COLO668 (cell line): Measurements from ENCODE around the gene UBE2D2.
"Not testable (repeated sequence)": the region's sequence is repeated elsewhere in the genome, so short reads cannot be mapped to it uniquely, and the experiment has no call there.

Source experiments
- DNase-seq: peaks from one replicate; lab custom pipeline; 2025; ENCODE audit not compliant: unreplicated experiment; lab: John Stamatoyannopoulos, UW

Gene UBE2D2

DNA sequence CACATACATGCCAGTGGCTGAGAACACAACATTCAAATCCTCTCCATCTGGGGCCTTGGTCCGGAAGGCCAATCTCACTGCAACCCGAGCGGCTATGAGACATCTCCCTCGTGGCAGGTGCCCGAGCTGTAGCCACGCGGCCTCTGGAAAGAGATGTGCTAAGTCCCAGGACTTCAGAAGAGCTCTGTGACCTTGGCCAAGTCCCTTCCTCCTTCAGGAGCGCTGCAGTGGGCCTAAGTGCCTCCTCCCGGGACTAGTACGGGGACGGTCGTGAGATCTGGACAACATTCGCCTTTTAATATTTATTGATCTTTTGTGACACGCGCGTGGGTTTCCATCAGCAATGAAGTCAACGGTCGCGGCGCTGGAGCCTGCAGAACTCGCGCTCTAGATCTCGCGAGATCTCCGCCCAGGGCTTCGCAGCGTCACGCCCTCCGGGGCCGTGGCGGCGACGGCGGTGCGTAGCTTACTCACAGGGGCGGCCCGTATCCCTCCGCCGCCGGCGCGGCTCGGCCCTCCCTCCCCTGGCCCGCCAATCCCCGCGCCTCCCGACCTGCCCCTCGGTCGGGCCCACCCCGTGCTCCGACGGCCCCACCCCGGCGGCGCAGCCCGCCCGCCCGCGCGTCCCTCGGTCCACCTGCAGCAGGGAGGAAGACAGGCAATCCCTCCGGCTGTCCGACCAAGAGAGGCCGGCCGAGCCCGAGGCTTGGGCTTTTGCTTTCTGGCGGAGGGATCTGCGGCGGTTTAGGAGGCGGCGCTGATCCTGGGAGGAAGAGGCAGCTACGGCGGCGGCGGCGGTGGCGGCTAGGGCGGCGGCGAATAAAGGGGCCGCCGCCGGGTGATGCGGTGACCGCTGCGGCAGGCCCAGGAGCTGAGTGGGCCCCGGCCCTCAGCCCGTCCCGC lies at the start of gene UBE2D2:
TSS of gene UBE2D2 (plus strand) at position 588 of the 903 bp plus-strand sequence. CDS start 453 bp downstream, outside the sequence.
- peak; percentile 97 for DNase-seq

DNA sequence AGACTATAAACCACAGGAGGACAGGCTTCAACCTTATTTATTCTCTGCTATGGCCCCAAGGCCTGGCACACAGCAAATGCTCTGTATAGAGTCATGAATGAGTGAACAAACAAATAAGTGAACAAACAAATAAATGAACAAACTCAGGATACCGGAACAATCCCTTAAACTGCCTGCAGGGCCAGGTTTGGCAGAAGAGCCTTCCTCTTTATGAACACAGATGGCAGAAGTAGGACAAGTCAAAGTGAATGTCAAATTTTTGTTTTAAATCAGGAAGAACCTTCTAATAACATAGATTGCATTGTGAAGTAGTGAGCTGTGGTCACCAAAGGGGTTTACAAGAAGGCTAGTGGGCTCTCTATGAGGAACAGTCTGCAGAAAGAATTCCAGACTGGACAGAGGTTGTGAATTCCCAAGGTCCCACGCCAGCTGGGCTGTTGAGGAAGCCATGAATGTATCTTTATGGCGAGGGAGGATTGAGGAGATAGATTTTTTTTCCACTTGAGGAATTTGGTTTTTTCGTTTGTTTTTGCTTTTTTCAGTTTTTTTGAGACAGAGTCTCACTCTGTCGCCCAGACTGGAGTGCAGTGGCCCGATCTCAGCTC lies 48.3 kb upstream of the UBE2D2 start:
- no peak for DNase-seq

DNA sequence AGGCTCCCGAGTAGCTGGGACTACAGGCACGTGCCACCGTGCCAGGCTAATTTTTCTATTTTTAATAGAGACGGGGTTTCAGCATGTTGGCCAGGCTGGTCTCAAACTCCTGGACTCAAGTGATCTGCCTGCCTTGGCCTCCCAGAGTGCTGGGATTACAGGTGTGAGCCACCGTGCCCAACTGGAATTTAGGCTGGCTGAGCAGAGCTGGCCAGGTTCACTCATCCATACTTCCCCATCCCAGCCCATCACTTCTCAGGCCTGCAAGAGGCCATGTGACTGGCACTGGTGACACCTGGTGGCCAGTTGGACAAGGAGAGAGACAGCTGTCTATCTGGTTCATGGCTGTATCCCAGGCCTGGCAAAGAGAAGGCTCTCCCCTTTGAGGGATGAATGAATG lies 47.7 kb upstream of the UBE2D2 start:
- peak; percentile 61 for DNase-seq

DNA sequence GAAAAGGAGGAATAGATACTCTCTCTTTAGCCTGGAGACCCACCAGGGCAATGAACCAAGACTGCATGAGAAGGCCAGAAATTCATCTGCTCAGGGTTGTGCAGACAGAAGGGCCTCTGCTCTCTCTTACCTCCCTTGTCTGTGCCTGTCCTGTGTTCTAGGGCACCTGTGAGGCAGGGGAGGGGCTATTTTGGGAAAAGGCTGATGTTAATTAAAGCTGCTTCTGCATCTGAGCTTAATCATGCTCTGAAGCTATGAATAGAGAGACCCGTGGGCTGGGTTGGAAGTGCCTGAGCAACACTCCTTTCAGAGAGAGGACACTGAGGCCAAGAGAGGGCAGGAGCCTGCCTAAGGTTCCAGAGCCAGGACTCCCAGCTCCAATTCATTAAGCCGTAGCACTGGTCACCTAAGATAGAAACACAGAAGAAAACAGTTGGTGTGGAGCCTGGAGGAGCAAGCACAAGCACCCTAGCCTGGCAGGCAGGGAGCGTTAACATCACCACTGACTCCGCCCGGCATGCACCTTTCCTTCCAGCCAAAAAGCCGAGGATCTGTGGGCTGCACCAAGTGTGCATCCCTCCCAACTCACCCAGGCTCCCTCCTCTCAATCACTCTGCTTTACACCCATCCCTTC lies 47.2 kb upstream of the UBE2D2 start:
- DNase-seq = no peak

DNA sequence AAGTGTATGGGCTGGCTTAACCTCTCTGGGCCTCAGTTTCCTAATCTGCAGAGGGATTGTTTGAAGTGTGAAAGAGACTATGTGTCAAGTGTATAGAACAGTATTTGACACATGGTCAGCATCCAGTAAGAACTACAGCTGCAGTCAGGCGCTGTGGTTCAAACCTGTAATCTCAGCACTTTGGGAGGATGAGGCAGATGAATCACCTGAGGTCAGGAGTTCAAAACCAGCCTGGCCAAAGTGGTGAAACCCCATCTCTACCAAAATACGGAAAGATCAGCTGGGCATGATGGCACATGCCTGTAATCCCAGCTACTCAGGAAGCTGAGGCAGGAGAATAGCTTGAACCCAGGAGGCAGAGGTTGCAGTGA lies 46.7 kb upstream of the UBE2D2 start:
- no peak for DNase-seq

DNA sequence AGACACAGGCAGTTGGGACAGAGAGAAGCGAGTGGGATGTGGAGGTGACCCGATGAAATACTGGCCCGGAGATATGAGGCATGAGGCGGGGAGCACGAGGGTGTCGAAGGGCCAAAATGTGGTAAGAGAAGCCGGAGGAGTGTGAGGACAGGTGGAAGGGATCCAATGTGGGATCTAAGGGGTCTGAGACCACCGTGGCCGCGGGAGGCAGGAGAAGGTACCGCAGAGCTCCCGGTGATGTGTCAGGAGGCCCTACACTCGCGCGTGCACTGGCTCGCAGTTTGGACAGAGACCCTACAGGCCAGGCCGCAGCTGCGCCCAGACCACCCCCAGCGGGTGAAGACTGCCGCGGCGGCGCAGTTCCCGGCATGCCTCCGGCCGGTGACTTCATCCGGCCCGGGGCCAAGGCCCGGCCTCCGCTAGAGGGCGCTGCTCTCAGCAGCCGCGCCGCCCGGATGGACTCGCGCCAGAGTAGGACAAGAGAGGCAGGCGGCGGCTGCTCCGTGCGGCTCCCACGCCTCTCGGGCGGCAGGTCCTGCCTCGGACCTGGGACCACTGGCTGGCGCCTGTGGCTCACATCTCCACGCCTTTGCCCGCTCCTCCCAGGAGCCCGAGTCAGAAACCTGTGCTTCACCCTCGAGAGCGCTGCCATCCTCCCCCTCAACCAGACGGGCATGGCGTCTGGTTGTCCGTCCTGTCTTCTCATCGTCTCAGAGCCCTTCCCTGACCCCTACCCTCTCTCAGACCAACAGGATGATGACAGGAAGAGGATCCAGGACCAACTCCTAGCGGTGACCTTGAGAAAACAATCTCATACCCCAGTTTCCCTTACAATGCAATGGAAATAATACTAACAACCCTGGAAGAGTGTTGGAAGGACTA lies 43.2 kb upstream of the UBE2D2 start:
- peak; percentile 86 for DNase-seq

DNA sequence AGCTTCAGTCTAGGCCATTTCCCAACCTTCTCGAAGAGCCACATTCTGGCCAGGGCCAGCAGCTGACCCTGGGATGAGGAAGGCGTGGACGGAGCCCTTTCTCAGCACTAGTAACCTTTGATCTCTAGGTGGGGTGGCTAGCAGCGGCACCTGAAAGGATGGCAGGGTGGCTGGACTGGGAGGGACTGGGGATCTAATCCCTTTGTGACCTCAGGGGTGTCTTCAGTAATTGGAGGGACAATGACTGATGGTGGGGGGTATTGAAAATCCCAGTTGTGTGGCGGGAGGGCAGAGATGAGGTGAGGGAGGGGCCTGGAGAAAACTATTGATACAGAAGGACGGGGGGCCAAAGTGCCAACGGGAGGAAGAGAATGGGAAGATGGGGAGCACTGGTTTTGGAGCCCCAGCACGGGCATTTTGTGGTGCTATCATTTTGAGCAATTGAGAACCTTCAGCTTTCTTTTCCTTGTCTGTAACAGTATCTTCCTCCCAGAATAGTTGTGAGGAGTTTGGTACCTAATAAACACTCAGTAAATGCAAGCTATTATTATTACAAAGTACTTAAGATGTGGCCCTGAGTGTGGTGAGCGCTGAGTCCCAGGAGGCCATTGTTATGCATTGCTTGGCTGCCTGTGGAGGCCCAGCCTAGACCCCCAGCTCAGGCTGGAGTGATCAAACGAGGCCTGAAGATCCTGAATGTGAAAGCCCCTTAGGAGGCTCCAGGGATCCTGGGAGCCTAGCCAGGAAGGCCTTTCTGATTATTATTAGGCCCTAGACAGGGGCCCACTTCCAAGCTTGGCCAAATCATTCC lies 37.3 kb upstream of the UBE2D2 start:
- no peak for DNase-seq

DNA sequence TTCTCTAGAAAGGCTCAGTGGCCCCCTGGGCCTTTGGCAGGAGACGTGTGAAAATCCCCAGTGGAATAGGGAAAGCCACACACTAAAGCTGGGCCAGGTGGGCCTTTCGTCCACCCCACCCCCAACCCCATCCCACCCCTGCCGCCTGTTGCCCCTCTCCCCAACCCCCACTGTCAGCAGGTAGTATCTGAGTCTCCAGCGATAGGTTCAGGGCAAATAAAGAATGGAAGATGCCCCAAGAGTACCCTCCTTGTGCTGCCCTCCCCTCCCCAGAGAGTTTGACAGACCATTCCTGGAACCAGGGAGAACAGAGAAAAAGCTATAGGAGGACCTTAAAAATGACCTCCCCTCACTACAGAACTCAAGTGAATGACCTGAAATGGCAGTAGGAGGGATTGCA lies 36.7 kb upstream of the UBE2D2 start:
- no peak for DNase-seq

DNA sequence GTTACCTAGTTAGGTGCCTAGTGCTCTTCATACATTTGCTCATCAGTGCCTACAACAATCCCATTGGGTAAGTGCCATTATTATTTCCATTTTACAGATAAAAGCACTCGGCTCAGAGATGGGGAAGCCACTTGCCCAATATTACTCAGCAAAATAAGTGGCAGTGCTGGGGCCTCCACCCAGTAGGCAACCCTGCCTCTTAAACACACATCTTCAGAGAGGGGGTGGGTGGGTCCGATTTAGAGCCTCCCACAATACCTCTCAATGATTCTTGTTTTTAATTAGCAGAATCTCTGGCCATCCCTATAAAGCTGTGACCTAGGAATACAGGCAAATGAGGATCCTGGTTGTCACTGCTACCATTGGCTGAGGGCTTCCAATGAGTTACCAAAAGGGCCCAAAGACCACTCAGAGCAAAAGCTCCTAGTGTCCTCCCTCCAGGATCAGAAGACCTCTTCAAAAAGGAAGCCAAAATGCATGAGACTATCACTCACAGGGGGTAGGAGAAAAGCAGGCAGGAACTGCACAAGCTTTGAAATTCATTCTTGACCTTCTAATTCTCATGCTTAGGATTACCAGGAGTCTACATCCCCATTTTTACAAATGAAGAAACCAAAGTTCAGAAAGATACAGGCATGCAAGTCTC lies 36.1 kb upstream of the UBE2D2 start:
- no peak for DNase-seq

DNA sequence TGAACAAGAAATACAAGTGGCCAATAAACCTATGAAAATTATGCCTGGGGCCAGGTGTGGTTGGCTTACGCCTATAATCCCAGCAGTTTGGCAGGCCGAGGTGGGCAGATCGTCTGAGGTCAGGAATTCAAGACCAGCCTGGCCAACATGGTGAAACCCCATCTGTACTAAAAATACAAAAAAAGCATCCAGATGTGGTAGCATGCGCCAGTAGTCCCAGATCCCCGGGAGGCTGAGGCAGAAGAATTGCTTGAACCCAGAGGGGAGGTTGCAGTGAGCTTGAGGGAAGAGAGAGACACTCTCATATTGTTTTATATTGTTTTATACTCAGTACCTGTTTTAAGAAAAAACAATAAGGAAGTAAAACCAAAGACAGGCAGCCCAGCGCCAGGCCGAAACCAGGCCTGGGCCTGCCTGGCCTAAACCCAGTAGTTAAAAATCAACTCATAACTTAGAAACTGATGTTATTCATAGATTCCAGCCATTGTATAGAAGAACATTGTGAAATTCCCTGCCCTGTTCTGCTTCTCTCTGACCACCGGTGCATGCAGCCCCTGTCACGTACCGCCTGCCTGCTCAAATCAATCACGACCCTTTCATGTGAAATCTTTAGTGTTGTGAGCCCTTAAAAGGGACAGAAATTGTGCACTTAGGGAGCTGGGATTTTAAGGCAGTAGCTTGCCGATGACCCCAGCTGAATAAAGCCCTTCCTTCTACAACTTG lies 35.4 kb upstream of the UBE2D2 start:
- not testable (repeated sequence) for DNase-seq

DNA sequence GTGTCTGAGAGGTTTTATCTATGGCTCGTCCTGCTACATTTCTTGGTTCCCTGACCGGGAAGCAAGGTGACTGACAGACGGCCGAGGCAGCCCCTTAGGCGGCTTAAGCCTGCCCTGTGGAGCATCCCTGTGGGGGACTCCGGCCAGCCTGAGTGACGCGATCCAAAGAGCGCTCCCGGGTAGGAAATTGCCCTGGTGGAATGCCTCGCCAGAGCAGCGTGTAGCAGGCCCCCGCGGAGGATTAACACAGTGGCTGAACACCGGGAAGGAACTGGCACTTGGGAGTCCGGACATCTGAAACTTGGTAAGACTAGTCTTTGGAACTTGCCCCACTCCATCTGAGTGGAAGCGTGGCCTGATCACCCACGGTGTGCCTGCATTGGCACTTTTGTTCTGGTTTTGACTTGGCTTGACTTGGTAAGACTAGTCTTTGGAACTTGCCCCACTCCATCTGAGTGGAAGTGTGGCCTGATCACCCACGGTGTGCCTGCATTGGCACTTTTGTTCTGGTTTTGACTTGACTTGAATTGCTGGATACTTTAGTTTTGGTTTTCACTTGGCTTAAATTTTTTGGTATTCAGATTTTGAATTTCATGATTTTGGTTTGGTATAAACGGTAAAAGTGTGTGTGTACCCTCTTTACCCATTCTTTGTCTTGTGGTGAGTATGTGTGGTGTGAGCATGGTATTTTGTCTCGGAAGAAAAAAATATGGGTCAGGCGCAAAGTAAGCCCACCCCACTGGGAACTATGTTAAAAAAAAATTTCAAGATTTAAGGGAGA lies 34.6 kb upstream of the UBE2D2 start:
- not testable (repeated sequence) for DNase-seq

DNA sequence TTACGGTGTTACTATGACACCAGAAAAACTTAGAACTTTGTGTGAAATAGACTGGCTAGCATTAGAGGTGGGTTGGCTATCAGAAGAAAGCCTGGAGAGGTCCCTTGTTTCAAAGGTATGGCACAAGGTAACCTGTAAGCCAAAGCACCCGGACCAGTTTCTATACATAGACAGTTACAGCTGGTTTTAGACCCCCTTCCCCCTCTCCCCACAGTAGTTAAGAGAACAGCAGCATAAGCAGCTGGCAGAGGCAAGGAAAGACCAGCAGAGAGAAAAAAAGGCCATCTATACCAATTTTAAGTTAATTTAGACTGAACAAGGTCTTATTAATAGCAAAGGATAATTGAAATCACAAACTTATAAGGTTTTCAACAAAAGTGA lies 34.1 kb upstream of the UBE2D2 start:
- DNase-seq = not testable (repeated sequence)

DNA sequence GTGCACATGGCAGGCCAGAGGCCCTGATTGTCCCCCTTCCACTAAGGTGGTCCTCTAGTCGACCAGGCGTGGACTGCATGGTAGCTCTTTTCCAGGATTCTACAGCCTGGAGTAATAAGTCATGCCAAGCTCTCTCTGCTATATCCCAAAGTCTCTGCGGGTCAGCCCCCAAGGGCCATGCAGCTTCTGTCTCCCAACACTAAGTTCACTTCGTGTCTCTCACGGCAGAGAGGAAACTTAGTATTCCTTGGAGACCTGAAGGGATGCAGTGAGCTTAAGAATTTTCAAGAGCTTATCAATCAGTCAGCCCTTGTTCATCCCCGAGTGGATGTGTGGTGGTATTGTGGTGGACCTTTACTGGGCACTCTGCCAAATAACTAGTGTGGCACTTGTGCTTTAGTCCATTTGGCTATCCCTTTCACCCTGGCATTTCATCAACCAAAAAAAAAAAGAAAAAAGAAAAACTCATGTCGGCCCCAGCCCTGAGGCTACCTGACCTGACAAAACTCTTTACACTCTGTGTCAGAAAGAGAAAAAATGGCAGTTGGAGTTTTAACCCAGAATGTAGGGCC lies 33.2 kb upstream of the UBE2D2 start:
- DNase-seq = not testable (repeated sequence)

DNA sequence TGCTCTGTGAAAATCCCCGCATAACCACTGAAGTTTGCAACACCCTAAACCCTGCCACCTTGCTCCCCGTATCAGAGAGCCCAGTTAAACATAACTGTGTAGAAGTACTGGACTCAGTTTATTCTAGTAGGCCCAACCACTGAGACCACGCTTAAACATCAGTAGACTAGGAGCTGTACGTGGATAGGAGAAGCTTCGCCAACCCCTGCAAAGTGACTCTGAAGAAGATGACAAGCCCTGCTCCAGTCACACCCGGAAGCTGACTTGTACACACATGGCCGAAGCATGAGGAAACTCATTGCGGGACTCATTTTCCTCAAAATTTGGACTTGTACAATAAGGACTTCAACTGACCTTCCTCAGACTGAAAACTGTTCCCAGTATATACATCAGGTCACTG lies 32.4 kb upstream of the UBE2D2 start:
- DNase-seq = not testable (repeated sequence)

DNA sequence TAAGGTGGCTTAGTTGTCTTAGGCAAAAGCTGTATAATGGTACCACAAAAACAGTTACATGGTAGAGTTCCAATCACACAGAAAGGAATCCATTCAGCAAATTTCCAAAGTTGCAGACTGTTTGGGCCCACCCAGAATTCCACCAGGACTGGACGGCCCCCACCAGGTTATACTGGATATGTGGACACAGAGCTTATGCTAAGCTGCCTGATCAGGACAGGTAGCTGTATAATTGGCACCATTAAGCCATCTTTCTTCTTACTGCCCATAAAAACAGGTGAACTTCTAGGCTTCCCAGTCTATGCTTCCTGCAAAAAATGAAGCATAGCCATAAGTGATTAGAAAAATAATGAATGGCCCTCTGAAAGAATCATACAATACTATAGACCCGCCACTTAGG lies 31.1 kb upstream of the UBE2D2 start:
- not testable (repeated sequence) for DNase-seq

DNA sequence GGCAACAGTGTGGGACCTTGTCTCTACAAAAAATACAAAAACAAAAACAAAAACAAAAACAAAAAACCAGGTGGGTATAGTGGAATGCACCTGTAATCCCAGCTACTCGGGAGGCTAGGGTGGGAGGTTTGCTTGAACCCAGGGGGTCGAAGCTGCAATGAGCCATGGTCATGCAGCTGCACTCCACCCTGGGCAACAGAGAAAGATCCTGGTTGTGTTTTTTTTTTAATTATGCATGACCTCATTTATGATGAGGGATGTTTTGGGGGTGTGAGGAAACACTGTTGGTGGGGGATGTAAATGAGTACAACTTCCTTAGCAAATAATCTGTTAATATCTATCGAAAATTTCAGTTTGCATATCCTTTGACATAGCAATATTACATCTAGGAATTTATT lies 29.4 kb upstream of the UBE2D2 start:
- DNase-seq = no peak

DNA sequence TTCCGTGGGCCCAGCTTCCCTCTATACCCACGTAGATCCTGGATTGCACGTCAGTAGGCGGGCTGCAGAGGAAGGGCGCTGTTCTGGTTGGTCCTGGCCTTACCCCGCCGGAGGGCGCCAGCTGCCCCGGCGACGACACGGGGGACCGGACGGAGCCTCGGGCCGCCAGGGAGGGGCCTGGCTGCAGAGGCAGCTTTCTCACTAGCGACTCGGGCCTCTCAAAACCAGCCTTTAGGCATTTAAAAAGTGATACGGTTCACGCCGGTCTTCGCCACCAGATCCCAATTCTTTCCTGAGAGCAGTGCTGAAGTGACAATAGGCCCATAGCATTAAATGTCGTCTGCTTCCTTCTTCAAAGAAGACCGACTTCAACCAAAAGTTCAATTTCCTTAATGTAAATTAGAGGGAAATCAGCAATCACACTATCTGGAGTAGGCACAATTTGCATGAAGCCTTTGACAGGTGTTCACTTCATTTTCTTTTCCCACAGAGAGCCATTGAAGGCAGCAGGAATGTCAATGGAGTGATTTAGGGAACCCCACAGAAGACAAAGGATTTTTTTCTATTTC lies 17.6 kb upstream of the UBE2D2 start:
- peak; percentile 27 for DNase-seq

DNA sequence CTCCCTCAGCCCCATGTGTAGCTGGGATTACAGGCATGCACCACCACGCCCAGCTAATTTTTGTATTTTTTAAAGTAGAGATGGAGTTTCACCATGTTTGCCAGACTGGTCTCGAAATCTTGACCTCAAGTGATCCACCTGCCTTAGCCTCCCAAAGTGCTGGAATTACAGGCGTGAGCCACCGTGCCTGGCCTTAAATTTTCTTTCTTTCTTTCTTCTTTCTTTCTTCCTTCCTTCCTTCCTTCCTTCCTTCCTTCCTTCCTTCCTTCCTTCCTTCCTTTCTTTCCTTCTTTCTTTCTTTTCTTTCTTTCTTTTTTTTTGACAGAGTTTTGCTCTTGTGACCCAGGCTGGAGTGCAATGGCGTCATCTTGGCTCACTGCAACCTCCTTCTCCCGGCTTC lies 14.5 kb upstream of the UBE2D2 start:
- not testable (repeated sequence) for DNase-seq
